DOHH2 (cell line): ENCODE data around the gene GLRA2.

Experiments used
- H3F3A ChIP-seq: fragments of 200-600 bp; sonication (generic), shearing (Covaris generic); 2 replicates; pipeline ENCODE4 v1.6.0; 2016; ENCODE audit warnings: antibody characterized with exemption, mild to moderate bottlenecking; ENCODE audit not compliant: control insufficient read depth, insufficient read depth
- H3K27ac ChIP-seq: fragments of 200-600 bp; sonication (generic); 2 replicates; pipeline ENCODE4 v1.5.1; 2014; ENCODE audit warnings: low read depth, mild to moderate bottlenecking, low read length, moderate library complexity
- H3K27me3 ChIP-seq: fragments of 200-600 bp; sonication (generic); 2 replicates; pipeline ENCODE4 v1.6.1; 2014; ENCODE audit warnings: mild to moderate bottlenecking, low read length, mixed read lengths; ENCODE audit not compliant: control insufficient read depth
- H3K36me3 ChIP-seq: fragments of 200-600 bp; sonication (generic); 2 replicates; pipeline ENCODE4 v1.6.1; 2014; ENCODE audit warnings: mild to moderate bottlenecking, low read length, moderate library complexity, mixed read lengths; ENCODE audit not compliant: control insufficient read depth
- H3K4me1 ChIP-seq: fragments of 200-600 bp; sonication (generic); 2 replicates; pipeline ENCODE4 v1.6.1; 2014; ENCODE audit warnings: mild to moderate bottlenecking, low read length, mixed read lengths; ENCODE audit not compliant: control insufficient read depth
- H3K4me2 ChIP-seq: fragments of 200-600 bp; sonication (generic); 2 replicates; pipeline ENCODE4 v1.6.0; 2014; ENCODE audit warnings: mild to moderate bottlenecking, low read length, moderate library complexity
- H3K4me3 ChIP-seq: fragments of 200-600 bp; sonication (generic); 2 replicates; pipeline ENCODE4 v1.5.1; 2014; ENCODE audit warnings: mild to moderate bottlenecking, low read length, mixed read lengths
- H3K79me2 ChIP-seq: fragments of 200-600 bp; sonication (generic); 2 replicates; pipeline ENCODE4 v1.6.1; 2014; ENCODE audit warnings: mild to moderate bottlenecking, low read length, mixed read lengths; ENCODE audit not compliant: control insufficient read depth
- H3K9me2 ChIP-seq: fragments of 200-600 bp; sonication (generic); replicated peaks from 2 replicates; pipeline ENCODE4 v1.6.1; 2014; ENCODE audit warnings: mild to moderate bottlenecking, low read length, mixed read lengths; ENCODE audit not compliant: control insufficient read depth
- H3K9me3 ChIP-seq: fragments of 200-600 bp; sonication (generic); 2 replicates; pipeline ENCODE4 v1.6.1; 2014; ENCODE audit warnings: antibody characterized with exemption, low read length, mixed read lengths; ENCODE audit not compliant: control insufficient read depth, insufficient read depth
- H4K20me1 ChIP-seq: fragments of 200-600 bp; sonication (generic); 2 replicates; pipeline ENCODE4 v1.6.0; 2014; ENCODE audit warnings: low read depth, mild to moderate bottlenecking, antibody characterized with exemption, low read length, moderate library complexity; ENCODE audit not compliant: control insufficient read depth, insufficient read depth
- CTCF ChIP-seq: fragments of 200-600 bp; sonication (generic); IDR thresholded peaks from one replicate; pipeline ENCODE4 v1.5.1; 2014; ENCODE audit warnings: antibody characterized with exemption, mild to moderate bottlenecking, low read depth, low read length; ENCODE audit not compliant: poor library complexity, severe bottlenecking
- EZH2phosphoT487 ChIP-seq: fragments of 200-600 bp; sonication (generic); IDR thresholded peaks from 2 replicates; pipeline ENCODE4 v1.6.1; 2017; ENCODE audit warnings: borderline replicate concordance, mild to moderate bottlenecking, antibody characterized with exemption, low read length, moderate library complexity, mixed read lengths

The GLRA2 gene

GRCh38 chrX:14590693-14591424 is 61.5 kb downstream of the GLRA2 start:
- Histone ChIP-seq H3K27me3 (no peaks in the 10 kb centered on the region), H3K79me2 (no peaks in the 10 kb centered on the region), H4K20me1 (no peaks in the 10 kb centered on the region), H3K9me2 (no peaks in the 10 kb centered on the region), H3K4me1 (no peaks in the 10 kb centered on the region), H3K4me2 (no peak overlapping the region), H3F3A (no peaks in the 10 kb centered on the region), H3K36me3 (no peaks in the 10 kb centered on the region), H3K4me3 (no peak overlapping the region), H3K27ac (no peak overlapping the region), H3K9me3 (no peaks in the 10 kb centered on the region)
- TF ChIP-seq EZH2phosphoT487 (no peak), CTCF (no peak)

- TF ChIP-seq CTCF (no peak), EZH2phosphoT487 (no peak)
- Histone ChIP-seq H3K4me2 (no peak overlapping the region), H3K36me3 (no peaks in the 10 kb centered on the region), H3F3A (no peaks in the 10 kb centered on the region), H3K27me3 (no peaks in the 10 kb centered on the region), H4K20me1 (no peaks in the 10 kb centered on the region), H3K9me3 (no peaks in the 10 kb centered on the region), H3K9me2 (no peaks in the 10 kb centered on the region), H3K27ac (no peak overlapping the region), H3K4me3 (no peak overlapping the region), H3K4me1 (no peaks in the 10 kb centered on the region), H3K79me2 (no peaks in the 10 kb centered on the region)
These were observed 62.6 kb downstream of the GLRA2 start for GRCh38 chrX:14591976-14592375.

- H3K4me2 ChIP-seq = no peak overlapping the region
- no peaks in the 10 kb centered on the region for H3K4me1 ChIP-seq
- H4K20me1 ChIP-seq = no peaks in the 10 kb centered on the region
- H3K27ac ChIP-seq = no peak overlapping the region
- H3K27me3 ChIP-seq = no peaks in the 10 kb centered on the region
- no peaks in the 10 kb centered on the region for H3F3A ChIP-seq
- TF ChIP-seq CTCF = no peak
- no peak for TF ChIP-seq EZH2phosphoT487
- no peaks in the 10 kb centered on the region for H3K79me2 ChIP-seq
- H3K36me3 ChIP-seq = no peaks in the 10 kb centered on the region
- no peak overlapping the region for H3K4me3 ChIP-seq
- H3K9me3 ChIP-seq = no peaks in the 10 kb centered on the region
- H3K9me2 ChIP-seq = no peaks in the 10 kb centered on the region
These were observed 65.2 kb downstream of the GLRA2 start for GRCh38 chrX:14594521-14594920.
